HEK293 (cell line): ENCODE data around the gene HERC5.

Experiments used
- CTCF ChIA-PET: fragments of 350-600 bp; formaldehyde crosslinking; extraction: SDS; loops from one replicate; lab custom pipeline; 2021; ENCODE audit warnings: antibody characterized with exemption; lab: Yijun Ruan, JAX
- POLR2A ChIA-PET: fragments of 300-600 bp; formaldehyde crosslinking; extraction: SDS; loops from one replicate; lab custom pipeline; 2020; ENCODE audit warnings: antibody characterized with exemption, inconsistent platforms; lab: Yijun Ruan, JAX
- H3K27ac ChIP-seq: fragments of 200-500 bp; sonication (Bioruptor generic); 2 replicates; pipeline ENCODE4 v1.5.1; 2014; ENCODE audit warnings: low read depth, low read length, control low read depth, inconsistent platforms; ENCODE audit errors: extremely low read depth
- H3K36me3 ChIP-seq, 2 experiments: fragments of 200-500 bp in 1 of 2; sonication (Bioruptor generic) in 1 of 2; 1 replicate in 1 of 2; 2 replicates in 1 of 2; pipeline ENCODE4 v1.5.1; 2014 to 2017; ENCODE audit warnings: inconsistent platforms in 2 of 2, low read length in 2 of 2; ENCODE audit not compliant: control insufficient read depth in 2 of 2, insufficient read depth in 1 of 2
- H3K4me1 ChIP-seq: fragments of 200-500 bp; sonication (Bioruptor generic); 2 replicates; pipeline ENCODE4 v1.5.1; 2014; ENCODE audit warnings: mild to moderate bottlenecking, low read length, inconsistent platforms; ENCODE audit not compliant: control insufficient read depth, insufficient read depth
- H3K4me3 ChIP-seq: 2 replicates; pipeline ENCODE4 v1.5.1; 2011; ENCODE audit warnings: low read depth, mild to moderate bottlenecking, control low read depth, low read length, moderate library complexity
- H3K9me3 ChIP-seq: fragments of 200-500 bp; sonication (Bioruptor generic); 2 replicates; pipeline ENCODE4 v1.5.1; 2014; ENCODE audit warnings: low read depth, low read length, inconsistent platforms; ENCODE audit not compliant: control insufficient read depth, insufficient read depth
- BCL11B ChIP-seq: fragments of 450-650 bp; formaldehyde crosslinking; IDR thresholded peaks from 2 replicates; pipeline ENCODE4 v1.5.1; 2016; ENCODE audit warnings: low read depth, missing biosample characterization, missing genetic modification characterization
- CTCF ChIP-seq: fragments of 450-650 bp; formaldehyde crosslinking; IDR thresholded peaks from 2 replicates; pipeline ENCODE4 v1.5.1; 2016; ENCODE audit warnings: missing biosample characterization, missing genetic modification characterization
- GLIS1 ChIP-seq: fragments of 450-650 bp; formaldehyde crosslinking; IDR thresholded peaks from 2 replicates; pipeline ENCODE4 v1.5.1; 2016; ENCODE audit warnings: missing biosample characterization, missing genetic modification characterization
- HOXA7 ChIP-seq: sonication (generic); formaldehyde crosslinking; IDR thresholded peaks from 2 replicates; pipeline ENCODE4 v1.8.1; 2022; ENCODE audit warnings: missing genetic modification reagents, borderline replicate concordance
- IKZF3 ChIP-seq: fragments of 450-650 bp; IDR thresholded peaks from 2 replicates; pipeline ENCODE4 v1.5.0; 2018; ENCODE audit warnings: missing biosample characterization, mild to moderate bottlenecking, missing genetic modification characterization, moderate library complexity
- KLF1 ChIP-seq: fragments of 450-650 bp; formaldehyde crosslinking; IDR thresholded peaks from 2 replicates; pipeline ENCODE4 v1.5.1; 2016; ENCODE audit warnings: missing biosample characterization, missing genetic modification characterization
- KLF9 ChIP-seq: fragments of 450-650 bp; formaldehyde crosslinking; IDR thresholded peaks from 2 replicates; pipeline ENCODE4 v1.5.1; 2016; ENCODE audit warnings: missing biosample characterization, missing genetic modification characterization, low read depth
- RBAK ChIP-seq: fragments of 450-650 bp; formaldehyde crosslinking; IDR thresholded peaks from 2 replicates; pipeline ENCODE4 v1.5.1; 2016; ENCODE audit warnings: missing biosample characterization, missing genetic modification characterization
- SP3 ChIP-seq: fragments of 450-650 bp; formaldehyde crosslinking; IDR thresholded peaks from 2 replicates; pipeline ENCODE4 v1.5.1; 2016; ENCODE audit warnings: missing biosample characterization, missing genetic modification characterization
- ZBTB1 ChIP-seq: fragments of 450-650 bp; formaldehyde crosslinking; IDR thresholded peaks from 2 replicates; pipeline ENCODE4 v1.5.1; 2016; ENCODE audit warnings: missing biosample characterization, missing genetic modification characterization
- ZBTB21 ChIP-seq: fragments of 450-650 bp; formaldehyde crosslinking; IDR thresholded peaks from 2 replicates; pipeline ENCODE4 v1.5.1; 2017; ENCODE audit warnings: missing biosample characterization, missing genetic modification characterization
- ZBTB26 ChIP-seq: fragments of 450-650 bp; formaldehyde crosslinking; optimal IDR thresholded peaks from 2 replicates; pipeline ENCODE3; 2016; ENCODE audit warnings: missing biosample characterization, mild to moderate bottlenecking, missing genetic modification characterization
- ZNF155 ChIP-seq: fragments of 450-650 bp; formaldehyde crosslinking; IDR thresholded peaks from 2 replicates; pipeline ENCODE4 v1.5.1; 2016; ENCODE audit warnings: missing biosample characterization, missing genetic modification characterization
- ZNF23 ChIP-seq: fragments of 450-650 bp; formaldehyde crosslinking; IDR thresholded peaks from 2 replicates; pipeline ENCODE4 v1.5.1; 2016; ENCODE audit warnings: missing biosample characterization, missing genetic modification characterization, borderline replicate concordance
- ZNF302 ChIP-seq: fragments of 450-650 bp; formaldehyde crosslinking; IDR thresholded peaks from 2 replicates; pipeline ENCODE4 v1.5.1; 2016; ENCODE audit warnings: missing biosample characterization, missing genetic modification characterization, low read depth
- ZNF416 ChIP-seq: fragments of 450-650 bp; formaldehyde crosslinking; IDR thresholded peaks from 2 replicates; pipeline ENCODE4 v1.5.1; 2016; ENCODE audit warnings: missing biosample characterization, missing genetic modification characterization
- ZNF433 ChIP-seq: fragments of 450-650 bp; formaldehyde crosslinking; IDR thresholded peaks from 2 replicates; pipeline ENCODE4 v1.5.1; 2016; ENCODE audit warnings: missing biosample characterization, missing genetic modification characterization, low read depth
- ZNF596 ChIP-seq: fragments of 450-650 bp; IDR thresholded peaks from 2 replicates; pipeline ENCODE4 v1.5.0; 2018; ENCODE audit warnings: missing biosample characterization, mild to moderate bottlenecking, missing genetic modification characterization, moderate library complexity
- ZNF645 ChIP-seq: fragments of 450-650 bp; formaldehyde crosslinking; IDR thresholded peaks from 2 replicates; pipeline ENCODE4; 2016; ENCODE audit warnings: missing biosample characterization, missing genetic modification characterization
- ZNF658 ChIP-seq: fragments of 450-650 bp; formaldehyde crosslinking; IDR thresholded peaks from 2 replicates; pipeline ENCODE4; 2016; ENCODE audit warnings: missing biosample characterization, missing genetic modification characterization
- ZNF677 ChIP-seq: fragments of 450-650 bp; IDR thresholded peaks from 2 replicates; pipeline ENCODE4 v1.5.0; 2018; ENCODE audit warnings: missing biosample characterization, mild to moderate bottlenecking, missing genetic modification characterization, moderate library complexity
- ZNF785 ChIP-seq: fragments of 450-650 bp; formaldehyde crosslinking; IDR thresholded peaks from 2 replicates; pipeline ENCODE4 v1.5.1; 2016; ENCODE audit warnings: missing biosample characterization, missing genetic modification characterization
- ZNF791 ChIP-seq: fragments of 450-650 bp; formaldehyde crosslinking; IDR thresholded peaks from 2 replicates; pipeline ENCODE4 v1.5.1; 2016; ENCODE audit warnings: missing biosample characterization, missing genetic modification characterization
- ZSCAN23 ChIP-seq: fragments of 450-650 bp; formaldehyde crosslinking; IDR thresholded peaks from 2 replicates; pipeline ENCODE4 v1.5.1; 2016; ENCODE audit warnings: missing biosample characterization, missing genetic modification characterization

HERC5 gene

GRCh38 chr4:88467392-88467791 is 10.5 kb downstream of the HERC5 start:
- H3K4me3 ChIP-seq, result no peak overlapping the region
- CTCF ChIA-PET, result no interaction called here
- H3K27ac ChIP-seq, result no peak overlapping the region
- H3K9me3 ChIP-seq, result no peaks in the 10 kb centered on the region
- POLR2A ChIA-PET, result no interaction called here
- H3K4me1 ChIP-seq, result no peaks in the 10 kb centered on the region
- H3K36me3 ChIP-seq, result peaks cover 3 to 77% of the 10 kb centered on the region in 2 experiments
- TF ChIP-seq ZNF791 (tag by site-specific recombination), result no peak
- peak; percentile 38; the same call in 1 of the 2 replicates for TF ChIP-seq GLIS1 (tag by site-specific recombination)

- CTCF ChIA-PET, result interaction anchor here (0.6 kb wide), 1 partner anchor 257 kb away, joined by 4 read pairs; no protein-coding TSS in a partner anchor
- no peak overlapping the region for H3K4me3 ChIP-seq
- no peaks in the 10 kb centered on the region for H3K9me3 ChIP-seq
- no peak overlapping the region for H3K27ac ChIP-seq
- H3K36me3 ChIP-seq, result peaks cover 6 to 30% of the 10 kb centered on the region in 2 experiments
- POLR2A ChIA-PET, result no interaction called here
- no peak for TF ChIP-seq ZNF658 (tag by site-specific recombination)
- no peak for TF ChIP-seq ZSCAN23 (tag by site-specific recombination)
- TF ChIP-seq ZNF596 (tag by site-specific recombination), result no peak
- no peak for TF ChIP-seq ZNF433 (tag by site-specific recombination)
- H3K4me1 ChIP-seq, result no peaks in the 10 kb centered on the region
Measured at GRCh38 chr4:88477229-88477860, 20.4 kb downstream of the HERC5 start.

GRCh38 chr4:88478247-88478646 is 21.3 kb downstream of the HERC5 start:
- TF ChIP-seq ZBTB26 (tag by site-specific recombination), result no peak
- no peak for TF ChIP-seq BCL11B
- TF ChIP-seq HOXA7 (CRISPR knock-in tag), result no peak
- no peak for TF ChIP-seq KLF1 (tag by site-specific recombination)
- TF ChIP-seq ZNF677 (tag by site-specific recombination), result no peak
- TF ChIP-seq RBAK, result no peak
- TF ChIP-seq IKZF3 (tag by site-specific recombination), result no peak
- no peak for TF ChIP-seq ZNF416
- no peak for TF ChIP-seq KLF9 (tag by site-specific recombination)
- TF ChIP-seq CTCF, result no peak
- TF ChIP-seq ZNF645 (tag by site-specific recombination), result no peak
- TF ChIP-seq ZBTB21 (tag by site-specific recombination), result no peak
- no peak for TF ChIP-seq ZBTB1 (tag by site-specific recombination)
- no peak for TF ChIP-seq ZNF302 (tag by site-specific recombination)
- no peak for TF ChIP-seq ZNF433 (tag by site-specific recombination)
- TF ChIP-seq ZNF785 (tag by site-specific recombination), result no peak
- no peak for TF ChIP-seq ZNF155 (tag by site-specific recombination)
- TF ChIP-seq ZNF596 (tag by site-specific recombination), result no peak
- TF ChIP-seq ZNF23 (tag by site-specific recombination), result no peak
- TF ChIP-seq SP3 (tag by site-specific recombination), result no peak
- no peak overlapping the region for H3K4me3 ChIP-seq
- ChIA-PET POLR2A (no interaction called here), CTCF (interaction anchor here (0.6 kb wide), 1 partner anchor 258 kb away, joined by 4 read pairs; no protein-coding TSS in a partner anchor)
- no peaks in the 10 kb centered on the region for H3K9me3 ChIP-seq
- H3K4me1 ChIP-seq, result no peaks in the 10 kb centered on the region
- no peak overlapping the region for H3K27ac ChIP-seq
- H3K36me3 ChIP-seq, result peaks cover 0 to 26% of the 10 kb centered on the region in 2 experiments; a peak in 2 of 3 replicates
